Measurements from ENCODE around the gene SYCE1L. TPM values are rescaled to one million over a fixed set of nuclear protein-coding genes. Genes with fewer than 3 reads are reported as not detected.

The SYCE1L gene
- polyA plus RNA-seq (2012; ENCODE audit: insufficient read length, low read depth), result 5.8 TPM

GRCh38 chr16:77199211-77199610 is at the start of gene SYCE1L:
TSS of gene SYCE1L (plus strand) at chr16:77199408. CDS start at chr16:77199452, 44 bp downstream.
- TF ChIP-seq TAF1 (IDR thresholded peaks at IDR 0.05; ENCODE audit: borderline replicate concordance, insufficient read depth, low read length) (no peak), POLR2AphosphoS5 (IDR thresholded peaks at IDR 0.05; ENCODE audit: low read depth, low read length) (no peak), REST (IDR thresholded peaks at IDR 0.05; ENCODE audit: insufficient read depth in 1 of 2, low read depth in 2 of 2, low read length in 2 of 2) (no peak), FOXP2 (optimal IDR thresholded peaks at IDR 0.05; ENCODE audit: borderline replicate concordance, extremely low read depth, extremely low read length, insufficient read depth) (no peak), SIN3A (IDR thresholded peaks at IDR 0.05; ENCODE audit: borderline replicate concordance, insufficient read depth, low read length) (no peak)

- TF ChIP-seq FOXP2 (optimal IDR thresholded peaks at IDR 0.05; ENCODE audit: borderline replicate concordance, extremely low read depth, extremely low read length, insufficient read depth) (no peak), TAF1 (IDR thresholded peaks at IDR 0.05; ENCODE audit: borderline replicate concordance, insufficient read depth, low read length) (no peak), SIN3A (IDR thresholded peaks at IDR 0.05; ENCODE audit: borderline replicate concordance, insufficient read depth, low read length) (no peak), REST (IDR thresholded peaks at IDR 0.05; ENCODE audit: insufficient read depth in 1 of 2, low read depth in 2 of 2, low read length in 2 of 2) (no peak), POLR2AphosphoS5 (IDR thresholded peaks at IDR 0.05; ENCODE audit: low read depth, low read length) (no peak)
These were observed 41.7 kb upstream of the SYCE1L start for GRCh38 chr16:77157346-77158058.

- TF ChIP-seq SIN3A (IDR thresholded peaks at IDR 0.05; ENCODE audit: borderline replicate concordance, insufficient read depth, low read length) (no peak), TAF1 (IDR thresholded peaks at IDR 0.05; ENCODE audit: borderline replicate concordance, insufficient read depth, low read length) (no peak), POLR2AphosphoS5 (IDR thresholded peaks at IDR 0.05; ENCODE audit: low read depth, low read length) (no peak)
These were observed 40.9 kb upstream of the SYCE1L start for GRCh38 chr16:77158293-77158692.

GRCh38 chr16:77165006-77165405 is 34.2 kb upstream of the SYCE1L start:
- no peak for TF ChIP-seq SIN3A (IDR thresholded peaks at IDR 0.05; ENCODE audit: borderline replicate concordance, insufficient read depth, low read length)
- TF ChIP-seq TAF1 (IDR thresholded peaks at IDR 0.05; ENCODE audit: borderline replicate concordance, insufficient read depth, low read length), result no peak
- no peak for TF ChIP-seq FOXP2 (optimal IDR thresholded peaks at IDR 0.05; ENCODE audit: borderline replicate concordance, extremely low read depth, extremely low read length, insufficient read depth)
- TF ChIP-seq REST (IDR thresholded peaks at IDR 0.05; ENCODE audit: insufficient read depth in 1 of 2, low read depth in 2 of 2, low read length in 2 of 2), result no peak
- TF ChIP-seq POLR2AphosphoS5 (IDR thresholded peaks at IDR 0.05; ENCODE audit: low read depth, low read length), result no peak

GRCh38 chr16:77166726-77167125 is 32.5 kb upstream of the SYCE1L start:
- TF ChIP-seq POLR2AphosphoS5 (IDR thresholded peaks at IDR 0.05; ENCODE audit: low read depth, low read length) (no peak), FOXP2 (optimal IDR thresholded peaks at IDR 0.05; ENCODE audit: borderline replicate concordance, extremely low read depth, extremely low read length, insufficient read depth) (no peak), TAF1 (IDR thresholded peaks at IDR 0.05; ENCODE audit: borderline replicate concordance, insufficient read depth, low read length) (no peak), REST (IDR thresholded peaks at IDR 0.05; ENCODE audit: insufficient read depth in 1 of 2, low read depth in 2 of 2, low read length in 2 of 2) (no peak), SIN3A (IDR thresholded peaks at IDR 0.05; ENCODE audit: borderline replicate concordance, insufficient read depth, low read length) (no peak)

All from PFSK-1 (cell line).